A204.1 (cell line): ENCODE measurements around the gene UNC13A.

Experiments
- FAIRE-seq: peaks from 2 replicates; lab custom pipeline; 2012; peaks lifted over from hg19 to GRCh38; lab: Jason Lieb, UNC

The UNC13A gene

GRCh38 chr19:17625043-17625442 lies 63.1 kb downstream of the UNC13A start:
- no peak for FAIRE-seq

- FAIRE-seq, result no peak
Measured at GRCh38 chr19:17624314-17624991, 63.7 kb downstream of the UNC13A start.

GRCh38 chr19:17623224-17623935 lies 64.8 kb downstream of the UNC13A start:
- FAIRE-seq, result no peak

GRCh38 chr19:17620696-17621095 lies 67.5 kb downstream of the UNC13A start:
- FAIRE-seq, result no peak

GRCh38 chr19:17618936-17619335 lies 69.2 kb downstream of the UNC13A start:
- no peak for FAIRE-seq

GRCh38 chr19:17618281-17618903 lies 69.8 kb downstream of the UNC13A start:
- no peak for FAIRE-seq

GRCh38 chr19:17617807-17618192 lies 70.4 kb downstream of the UNC13A start:
- FAIRE-seq, result no peak

GRCh38 chr19:17616961-17617806 lies 71.0 kb downstream of the UNC13A start:
- FAIRE-seq, result no peak

GRCh38 chr19:17616686-17616960 lies 71.5 kb downstream of the UNC13A start:
- FAIRE-seq, result no peak

GRCh38 chr19:17615889-17616685 lies 72.1 kb downstream of the UNC13A start:
- FAIRE-seq, result no peak

GRCh38 chr19:17614476-17614875 lies 73.7 kb downstream of the UNC13A start:
- FAIRE-seq, result no peak

- FAIRE-seq, result no peak
Measured at GRCh38 chr19:17611462-17612244, 76.5 kb downstream of the UNC13A start.

- FAIRE-seq, result no peak
Measured at GRCh38 chr19:17610384-17610783, 77.8 kb downstream of the UNC13A start.

- no peak for FAIRE-seq
Measured at GRCh38 chr19:17607936-17608335, 80.2 kb downstream of the UNC13A start.

- no peak for FAIRE-seq
Measured at GRCh38 chr19:17606590-17607185, 81.5 kb downstream of the UNC13A start.

GRCh38 chr19:17605761-17606589 lies 82.2 kb downstream of the UNC13A start:
- FAIRE-seq, result no peak

GRCh38 chr19:17605117-17605516 lies 83.0 kb downstream of the UNC13A start:
- FAIRE-seq, result no peak

GRCh38 chr19:17604372-17605025 lies 83.7 kb downstream of the UNC13A start:
- no peak for FAIRE-seq

- no peak for FAIRE-seq
Measured at GRCh38 chr19:17602872-17603510, 85.2 kb downstream of the UNC13A start.
